Measurements from ENCODE around the gene CACHD1. TPM values are rescaled to one million over a fixed set of nuclear protein-coding genes. Genes with fewer than 3 reads are reported as not detected.

CACHD1 gene
- total and polyA plus RNA-seq, 9 of the 15 experiments (the other 6 are each of a cell fraction or from before 2014, with no cell fraction given), result 0.07 TPM; not detected in 8

DNA sequence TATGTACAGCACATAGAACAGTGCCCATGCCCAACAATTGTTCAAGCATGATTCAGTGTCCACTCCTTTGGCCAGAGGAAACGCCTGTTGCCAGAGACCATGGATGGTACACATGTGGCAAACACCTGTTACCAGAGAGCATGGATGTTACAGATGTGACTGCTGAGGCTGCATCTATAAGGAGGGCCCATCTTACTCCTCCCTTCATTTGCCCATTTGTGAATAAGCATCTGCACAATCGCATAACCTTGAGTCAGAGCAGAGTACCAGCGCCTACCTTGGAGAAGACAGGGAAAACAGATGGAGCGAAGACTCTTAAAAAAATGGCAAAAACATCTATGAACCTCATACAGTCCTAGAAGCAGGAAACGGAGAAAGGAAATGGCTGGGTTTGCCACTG lies 36.6 kb upstream of the CACHD1 start:
- BruUV-seq (replicated peaks), result no TSS peak
- Histone ChIP-seq H3K9me1 (ENCODE audit: control insufficient read depth, insufficient read depth, low read length) (no peaks in the 10 kb centered on the region), H3K4me2 (ENCODE audit: insufficient read depth, low read length) (no peak overlapping the region), H3K79me2 (ENCODE audit: control insufficient read depth, insufficient read depth, low read length) (no peaks in the 10 kb centered on the region), H3K27me3 (ENCODE audit: control insufficient read depth in 2 of 2, insufficient read depth in 2 of 2, low read length in 2 of 2) (peaks cover 4 to 14% of the 10 kb centered on the region in 2 experiments; a peak in 4 of 5 replicates), H3K9me3 (replicated peaks; ENCODE audit: control insufficient read depth, insufficient read depth, low read depth, low read length) (no peaks in the 10 kb centered on the region), H2AFZ (ENCODE audit: low read depth, low read length) (no peak overlapping the region), H4K20me1 (replicated peaks; ENCODE audit: control insufficient read depth, insufficient read depth, low read length) (no peaks in the 10 kb centered on the region), H3K36me3 (ENCODE audit: control insufficient read depth, insufficient read depth, low read length) (no peaks in the 10 kb centered on the region), H3K9ac (ENCODE audit: insufficient read depth in 1 of 2, low read depth in 2 of 2, low read length in 2 of 2) (no peak overlapping the region), H3K4me1 (replicated peaks in 1 of 2; ENCODE audit: control insufficient read depth in 2 of 2, insufficient read depth in 2 of 2, low read length in 2 of 2) (no peaks in the 10 kb centered on the region), H3K4me3 (no peak overlapping the region), H3K27ac (ENCODE audit: extremely low read depth, low read depth, low read length) (no peak overlapping the region)
- ChIA-PET POLR2A (interaction anchor here (1.4 kb wide), 1 partner anchor 7 kb away, joined by 3 read pairs; no protein-coding TSS in a partner anchor), CTCF (ENCODE audit: low intra/inter-chr PET ratio) (no interaction called here)
- in situ Hi-C loops (cut with MboI), result no loop called here
- no peak for TF ChIP-seq ARID1B (IDR thresholded peaks at IDR 0.05)
- TF ChIP-seq KDM1A (IDR thresholded peaks at IDR 0.05), result no peak
- no peak for TF ChIP-seq PBX2 (CRISPR knock-in tag; IDR thresholded peaks at IDR 0.05; ENCODE audit: low read depth)
- no peak for TF ChIP-seq PBX2 (tag; conservative IDR thresholded peaks at IDR 0.05; ENCODE audit: low read depth)
- TF ChIP-seq, protein P1, sequence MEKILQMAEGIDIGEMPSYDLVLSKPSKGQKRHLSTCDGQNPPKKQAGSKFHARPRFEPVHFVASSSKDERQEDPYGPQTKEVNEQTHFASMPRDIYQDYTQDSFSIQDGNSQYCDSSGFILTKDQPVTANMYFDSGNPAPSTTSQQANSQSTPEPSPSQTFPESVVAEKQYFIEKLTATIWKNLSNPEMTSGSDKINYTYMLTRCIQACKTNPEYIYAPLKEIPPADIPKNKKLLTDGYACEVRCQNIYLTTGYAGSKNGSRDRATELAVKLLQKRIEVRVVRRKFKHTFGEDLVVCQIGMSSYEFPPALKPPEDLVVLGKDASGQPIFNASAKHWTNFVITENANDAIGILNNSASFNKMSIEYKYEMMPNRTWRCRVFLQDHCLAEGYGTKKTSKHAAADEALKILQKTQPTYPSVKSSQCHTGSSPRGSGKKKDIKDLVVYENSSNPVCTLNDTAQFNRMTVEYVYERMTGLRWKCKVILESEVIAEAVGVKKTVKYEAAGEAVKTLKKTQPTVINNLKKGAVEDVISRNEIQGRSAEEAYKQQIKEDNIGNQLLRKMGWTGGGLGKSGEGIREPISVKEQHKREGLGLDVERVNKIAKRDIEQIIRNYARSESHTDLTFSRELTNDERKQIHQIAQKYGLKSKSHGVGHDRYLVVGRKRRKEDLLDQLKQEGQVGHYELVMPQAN (IDR thresholded peaks at IDR 0.05; ENCODE audit: borderline replicate concordance), result no peak
- TF ChIP-seq ZNF23 (CRISPR knock-in tag; IDR thresholded peaks at IDR 0.05), result no peak
- TF ChIP-seq E2F5 (CRISPR knock-in tag; IDR thresholded peaks at IDR 0.05), result no peak
- TF ChIP-seq SRSF3 (IDR thresholded peaks at IDR 0.05; ENCODE audit: insufficient read depth, low read length), result no peak
- TF ChIP-seq SMAD4 (CRISPR knock-in tag; conservative IDR thresholded peaks at IDR 0.05), result no peak
- TF ChIP-seq PYGO2 (tag; IDR thresholded peaks at IDR 0.05), result no peak
- TF ChIP-seq, protein P2, sequence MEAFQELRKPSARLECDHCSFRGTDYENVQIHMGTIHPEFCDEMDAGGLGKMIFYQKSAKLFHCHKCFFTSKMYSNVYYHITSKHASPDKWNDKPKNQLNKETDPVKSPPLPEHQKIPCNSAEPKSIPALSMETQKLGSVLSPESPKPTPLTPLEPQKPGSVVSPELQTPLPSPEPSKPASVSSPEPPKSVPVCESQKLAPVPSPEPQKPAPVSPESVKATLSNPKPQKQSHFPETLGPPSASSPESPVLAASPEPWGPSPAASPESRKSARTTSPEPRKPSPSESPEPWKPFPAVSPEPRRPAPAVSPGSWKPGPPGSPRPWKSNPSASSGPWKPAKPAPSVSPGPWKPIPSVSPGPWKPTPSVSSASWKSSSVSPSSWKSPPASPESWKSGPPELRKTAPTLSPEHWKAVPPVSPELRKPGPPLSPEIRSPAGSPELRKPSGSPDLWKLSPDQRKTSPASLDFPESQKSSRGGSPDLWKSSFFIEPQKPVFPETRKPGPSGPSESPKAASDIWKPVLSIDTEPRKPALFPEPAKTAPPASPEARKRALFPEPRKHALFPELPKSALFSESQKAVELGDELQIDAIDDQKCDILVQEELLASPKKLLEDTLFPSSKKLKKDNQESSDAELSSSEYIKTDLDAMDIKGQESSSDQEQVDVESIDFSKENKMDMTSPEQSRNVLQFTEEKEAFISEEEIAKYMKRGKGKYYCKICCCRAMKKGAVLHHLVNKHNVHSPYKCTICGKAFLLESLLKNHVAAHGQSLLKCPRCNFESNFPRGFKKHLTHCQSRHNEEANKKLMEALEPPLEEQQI (IDR thresholded peaks at IDR 0.05), result no peak
- no peak for TF ChIP-seq SIX5 (IDR thresholded peaks at IDR 0.05; ENCODE audit: borderline replicate concordance in 1 of 2, insufficient read depth in 1 of 2, low read depth in 1 of 2, low read length in 2 of 2)
- TF ChIP-seq PML (IDR thresholded peaks at IDR 0.05; ENCODE audit: low read length), result no peak
- no peak for TF ChIP-seq NR1H2 (CRISPR knock-in tag; IDR thresholded peaks at IDR 0.05)
- no peak for TF ChIP-seq ZC3H8 (IDR thresholded peaks at IDR 0.05)
- no peak for ATAC-seq
- intact Hi-C loops (cut with micrococcal nuclease), result no loop called here
- no peak for FAIRE-seq
- WGBS (ENCODE audit: insufficient coverage, low coverage, missing lambda C conversion rate), result 0% methylated on average over 5 of the region's 5 CpGs
- DNase-seq (ENCODE audit: extremely low read depth in 1 of 4, low spot score in 3 of 4), result no peak

Data from K562 (cell line).